Fibroblast of the aortic adventitia (primary cell): ENCODE results near the gene PARK7. TPM values are rescaled to one million over a fixed set of nuclear protein-coding genes. Genes with fewer than 3 reads are reported as not detected.
A peak's percentile ranks its signal among the peaks of the same experiment; 100 is the strongest.
"Not testable (repeated sequence)": the region's sequence is repeated elsewhere in the genome, so short reads cannot be mapped to it uniquely, and the experiment has no call there.

Experiments used
- DNase-seq: peaks from one replicate; pipeline ENCODE4 v3.0.0-alpha.2; 2010; ENCODE audit warnings: low read depth
- H3K4me3 ChIP-seq: 2 replicates; pipeline ENCODE4 v1.5.1; 2011; ENCODE audit warnings: low read depth, mild to moderate bottlenecking, control low read depth, low read length, moderate library complexity
- CTCF ChIP-seq: IDR thresholded peaks from 2 replicates; pipeline ENCODE4 v1.5.1; 2011; ENCODE audit warnings: mild to moderate bottlenecking, low read length, control low read depth, inconsistent platforms; ENCODE audit not compliant: insufficient read depth
- total RNA-seq: library from RNA; depleted of rRNA; stranded (reverse); fragments of >200 nt; gene quantifications from 2 replicates; pipeline ENCODE4 v1.2.3, GENCODE V29; 2012; ENCODE audit warnings: low replicate concordance

PARK7 gene
- total RNA-seq, 1 donor: 243 TPM

GRCh38 chr1:7943251-7943650 is 18.3 kb upstream of the PARK7 start:
- DNase-seq: no peak
- no peak overlapping the region for H3K4me3 ChIP-seq
- TF ChIP-seq CTCF: no peak

- TF ChIP-seq CTCF: no peak
- no peak overlapping the region for H3K4me3 ChIP-seq
- peak; percentile 79 for DNase-seq
These were observed 12.6 kb upstream of the PARK7 start for GRCh38 chr1:7948960-7949359.

- not testable (repeated sequence) for DNase-seq, H3K4me3 ChIP-seq
These were observed 8.7 kb upstream of the PARK7 start for GRCh38 chr1:7952791-7953190.

GRCh38 chr1:7953850-7954609 is 7.5 kb upstream of the PARK7 start:
- peak; percentile 79 for DNase-seq
- peak overlapping the region; percentile 67 for H3K4me3 ChIP-seq
- TF ChIP-seq CTCF: no peak

- no peak overlapping the region for H3K4me3 ChIP-seq
- no peak for TF ChIP-seq CTCF
- DNase-seq: no peak
These were observed 6.8 kb upstream of the PARK7 start for GRCh38 chr1:7954683-7955082.

- no peak overlapping the region for H3K4me3 ChIP-seq
- peak; percentile 40 for DNase-seq
- no peak for TF ChIP-seq CTCF
These were observed 5.1 kb upstream of the PARK7 start for GRCh38 chr1:7956218-7957032.

GRCh38 chr1:7960165-7960564 is 1.3 kb upstream of the PARK7 start:
- H3K4me3 ChIP-seq: no peak overlapping the region
- DNase-seq: no peak
- TF ChIP-seq CTCF: no peak
